ENCODE measurements around the gene SIGLEC8.

DNA sequence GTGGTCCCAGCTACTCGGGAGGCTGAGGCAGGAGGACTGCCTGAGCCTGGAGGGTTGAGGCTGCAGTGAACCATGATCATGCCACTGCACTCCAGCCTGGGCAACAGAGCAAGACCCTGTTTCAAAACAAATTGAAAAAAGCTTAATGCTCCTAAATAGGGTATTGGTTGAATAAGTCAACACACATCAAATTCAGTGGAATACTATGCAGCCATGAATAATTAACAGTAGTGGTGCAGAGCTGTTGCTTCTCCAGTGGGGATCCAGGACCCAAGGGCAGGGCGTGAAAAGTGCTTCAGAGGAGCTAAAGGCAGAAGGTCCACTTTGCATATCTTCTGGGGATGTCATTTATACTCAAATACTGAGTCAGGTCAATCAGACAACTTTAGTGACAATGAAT lies 18.2 kb downstream of the SIGLEC8 start:
- TF ChIP-seq CTCF (IDR thresholded peaks at IDR 0.05) (no peak), ZFX (IDR thresholded peaks at IDR 0.05; ENCODE audit: borderline replicate concordance) (no peak)

Data from 22Rv1 (cell line).